HL-60 (cell line): ENCODE measurements around the gene IGSF6.
"Not testable (repeated sequence)": the region's sequence is repeated elsewhere in the genome, so short reads cannot be mapped to it uniquely, and the experiment has no call there.

ENCODE experiments used
- POLR2AphosphoS5 ChIP-seq: IDR thresholded peaks from 2 replicates; pipeline ENCODE4 v1.6.1; 2012; ENCODE audit warnings: low read depth
- SPI1 ChIP-seq: IDR thresholded peaks from 2 replicates; pipeline ENCODE4 v1.6.1; 2012; ENCODE audit warnings: low read depth, mild to moderate bottlenecking, borderline replicate concordance
- TF ChIP-seq, protein P1 (sequence below): IDR thresholded peaks from one replicate; pipeline ENCODE4 v1.5.1; 2011; ENCODE audit warnings: low read length, control low read depth, inconsistent platforms; ENCODE audit not compliant: insufficient read depth
- TF ChIP-seq, protein P2 (sequence below): IDR thresholded peaks from 2 replicates; pipeline ENCODE4 v1.6.1; 2012; ENCODE audit warnings: low read depth; ENCODE audit not compliant: insufficient replicate concordance

DNA sequence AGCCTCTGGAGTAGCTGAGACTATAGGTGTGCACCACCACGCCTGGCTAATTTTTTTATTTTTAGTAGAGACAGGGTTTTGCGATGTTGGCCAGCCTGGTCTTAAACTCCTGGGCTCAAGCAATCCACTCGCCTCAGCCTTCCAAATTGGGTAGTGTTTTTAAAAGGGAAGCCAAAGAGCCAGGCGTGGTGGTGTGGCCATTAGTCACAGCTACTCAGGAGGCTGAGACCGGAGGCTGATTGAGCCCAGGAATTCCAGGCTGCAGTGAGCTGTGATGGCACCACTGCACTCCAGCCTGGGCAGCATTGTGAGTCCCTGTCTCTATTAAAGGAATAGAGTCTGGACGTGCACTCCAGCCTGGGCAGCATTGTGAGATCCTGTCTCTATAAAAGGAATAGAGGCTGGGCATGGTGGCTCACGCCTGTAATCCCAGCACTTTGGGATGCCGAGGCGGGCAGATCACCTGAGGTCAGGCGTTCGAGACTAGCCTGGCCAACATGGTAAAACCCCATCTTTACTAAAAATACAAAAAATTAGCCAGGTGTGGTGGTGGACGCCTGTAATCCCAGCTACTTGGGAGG, 2.5 kb downstream of the IGSF6 start:
- TF ChIP-seq, protein P1, sequence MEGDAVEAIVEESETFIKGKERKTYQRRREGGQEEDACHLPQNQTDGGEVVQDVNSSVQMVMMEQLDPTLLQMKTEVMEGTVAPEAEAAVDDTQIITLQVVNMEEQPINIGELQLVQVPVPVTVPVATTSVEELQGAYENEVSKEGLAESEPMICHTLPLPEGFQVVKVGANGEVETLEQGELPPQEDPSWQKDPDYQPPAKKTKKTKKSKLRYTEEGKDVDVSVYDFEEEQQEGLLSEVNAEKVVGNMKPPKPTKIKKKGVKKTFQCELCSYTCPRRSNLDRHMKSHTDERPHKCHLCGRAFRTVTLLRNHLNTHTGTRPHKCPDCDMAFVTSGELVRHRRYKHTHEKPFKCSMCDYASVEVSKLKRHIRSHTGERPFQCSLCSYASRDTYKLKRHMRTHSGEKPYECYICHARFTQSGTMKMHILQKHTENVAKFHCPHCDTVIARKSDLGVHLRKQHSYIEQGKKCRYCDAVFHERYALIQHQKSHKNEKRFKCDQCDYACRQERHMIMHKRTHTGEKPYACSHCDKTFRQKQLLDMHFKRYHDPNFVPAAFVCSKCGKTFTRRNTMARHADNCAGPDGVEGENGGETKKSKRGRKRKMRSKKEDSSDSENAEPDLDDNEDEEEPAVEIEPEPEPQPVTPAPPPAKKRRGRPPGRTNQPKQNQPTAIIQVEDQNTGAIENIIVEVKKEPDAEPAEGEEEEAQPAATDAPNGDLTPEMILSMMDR: not testable (repeated sequence)
- not testable (repeated sequence) for TF ChIP-seq POLR2AphosphoS5, SPI1
- TF ChIP-seq, protein P2, sequence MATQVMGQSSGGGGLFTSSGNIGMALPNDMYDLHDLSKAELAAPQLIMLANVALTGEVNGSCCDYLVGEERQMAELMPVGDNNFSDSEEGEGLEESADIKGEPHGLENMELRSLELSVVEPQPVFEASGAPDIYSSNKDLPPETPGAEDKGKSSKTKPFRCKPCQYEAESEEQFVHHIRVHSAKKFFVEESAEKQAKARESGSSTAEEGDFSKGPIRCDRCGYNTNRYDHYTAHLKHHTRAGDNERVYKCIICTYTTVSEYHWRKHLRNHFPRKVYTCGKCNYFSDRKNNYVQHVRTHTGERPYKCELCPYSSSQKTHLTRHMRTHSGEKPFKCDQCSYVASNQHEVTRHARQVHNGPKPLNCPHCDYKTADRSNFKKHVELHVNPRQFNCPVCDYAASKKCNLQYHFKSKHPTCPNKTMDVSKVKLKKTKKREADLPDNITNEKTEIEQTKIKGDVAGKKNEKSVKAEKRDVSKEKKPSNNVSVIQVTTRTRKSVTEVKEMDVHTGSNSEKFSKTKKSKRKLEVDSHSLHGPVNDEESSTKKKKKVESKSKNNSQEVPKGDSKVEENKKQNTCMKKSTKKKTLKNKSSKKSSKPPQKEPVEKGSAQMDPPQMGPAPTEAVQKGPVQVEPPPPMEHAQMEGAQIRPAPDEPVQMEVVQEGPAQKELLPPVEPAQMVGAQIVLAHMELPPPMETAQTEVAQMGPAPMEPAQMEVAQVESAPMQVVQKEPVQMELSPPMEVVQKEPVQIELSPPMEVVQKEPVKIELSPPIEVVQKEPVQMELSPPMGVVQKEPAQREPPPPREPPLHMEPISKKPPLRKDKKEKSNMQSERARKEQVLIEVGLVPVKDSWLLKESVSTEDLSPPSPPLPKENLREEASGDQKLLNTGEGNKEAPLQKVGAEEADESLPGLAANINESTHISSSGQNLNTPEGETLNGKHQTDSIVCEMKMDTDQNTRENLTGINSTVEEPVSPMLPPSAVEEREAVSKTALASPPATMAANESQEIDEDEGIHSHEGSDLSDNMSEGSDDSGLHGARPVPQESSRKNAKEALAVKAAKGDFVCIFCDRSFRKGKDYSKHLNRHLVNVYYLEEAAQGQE: not testable (repeated sequence)
